ENCODE data around the gene THSD7B. TPM values are rescaled to one million over a fixed set of nuclear protein-coding genes. Genes with fewer than 3 reads are reported as not detected.

THSD7B gene
- total RNA-seq, 1 experiment from 2014 or later = under 0.01 TPM

GRCh38 chr2:137002896-137003295 lies 237.6 kb downstream of the THSD7B start:
- no peak for DNase-seq
- Histone ChIP-seq H3K4me1 (ENCODE audit: insufficient read depth, low read length) (no peaks in the 10 kb centered on the region), H3K9me3 (ENCODE audit: low read length) (no peaks in the 10 kb centered on the region), H3K9me2 (replicated peaks; ENCODE audit: low read length) (no peaks in the 10 kb centered on the region), H3K27me3 (ENCODE audit: low read length) (peaks cover 47% of the 10 kb centered on the region), H3K36me3 (ENCODE audit: low read depth, low read length) (no peaks in the 10 kb centered on the region), H3K27ac (ENCODE audit: low read length) (no peak overlapping the region), H3K9ac (ENCODE audit: low read length) (no peak overlapping the region), H2AFZ (ENCODE audit: low read length) (no peak overlapping the region), H3K4me3 (ENCODE audit: low read length) (no peak overlapping the region), H3K79me2 (ENCODE audit: low read length) (no peaks in the 10 kb centered on the region), H3K4me2 (ENCODE audit: low read length) (no peak overlapping the region), H4K20me1 (ENCODE audit: low read length) (no peaks in the 10 kb centered on the region), H3F3A (ENCODE audit: low read length, unreplicated experiment) (no peaks in the 10 kb centered on the region)
- intact Hi-C loops (cut with micrococcal nuclease) = no loop called here
- ATAC-seq = no peak
- no peak for TF ChIP-seq CTCF (conservative IDR thresholded peaks at IDR 0.05; ENCODE audit: low read depth, low read length)
- TF ChIP-seq EZH2phosphoT487 (IDR thresholded peaks at IDR 0.05; ENCODE audit: borderline replicate concordance, low read length) = no peak
- TF ChIP-seq EZH2 (IDR thresholded peaks at IDR 0.05; ENCODE audit: low read length, unreplicated experiment) = no peak
- POLR2A ChIA-PET (ENCODE audit: unreplicated experiment) = no interaction called here
- CTCF ChIA-PET = no interaction called here
- BruUV-seq (replicated peaks) = no TSS peak

GRCh38 chr2:137005210-137005609 lies 239.9 kb downstream of the THSD7B start:
- intact Hi-C loops (cut with micrococcal nuclease) = no loop called here
- no peak overlapping the region for H2AFZ ChIP-seq (ENCODE audit: low read length)
- no peaks in the 10 kb centered on the region for H3K36me3 ChIP-seq (ENCODE audit: low read depth, low read length)
- no peaks in the 10 kb centered on the region for H4K20me1 ChIP-seq (ENCODE audit: low read length)
- H3K27ac ChIP-seq (ENCODE audit: low read length) = no peak overlapping the region
- H3K9ac ChIP-seq (ENCODE audit: low read length) = no peak overlapping the region
- BruUV-seq (replicated peaks) = no TSS peak
- no peaks in the 10 kb centered on the region for H3K9me2 ChIP-seq (replicated peaks; ENCODE audit: low read length)
- peaks cover 33% of the 10 kb centered on the region for H3K27me3 ChIP-seq (ENCODE audit: low read length)
- no peaks in the 10 kb centered on the region for H3K4me1 ChIP-seq (ENCODE audit: insufficient read depth, low read length)
- H3K4me2 ChIP-seq (ENCODE audit: low read length) = no peak overlapping the region
- TF ChIP-seq EZH2 (IDR thresholded peaks at IDR 0.05; ENCODE audit: low read length, unreplicated experiment) = no peak
- TF ChIP-seq EZH2phosphoT487 (IDR thresholded peaks at IDR 0.05; ENCODE audit: borderline replicate concordance, low read length) = no peak
- no peak for TF ChIP-seq CTCF (conservative IDR thresholded peaks at IDR 0.05; ENCODE audit: low read depth, low read length)
- ChIA-PET CTCF (no interaction called here), POLR2A (ENCODE audit: unreplicated experiment) (no interaction called here)
- no peaks in the 10 kb centered on the region for H3F3A ChIP-seq (ENCODE audit: low read length, unreplicated experiment)
- DNase-seq (no peak), ATAC-seq (no peak)
- no peaks in the 10 kb centered on the region for H3K9me3 ChIP-seq (ENCODE audit: low read length)
- no peaks in the 10 kb centered on the region for H3K79me2 ChIP-seq (ENCODE audit: low read length)
- H3K4me3 ChIP-seq (ENCODE audit: low read length) = no peak overlapping the region

- peaks cover 23% of the 10 kb centered on the region; the same call in 1 of the 2 replicates for H3K27me3 ChIP-seq (ENCODE audit: low read length)
- no peaks in the 10 kb centered on the region for H3K9me2 ChIP-seq (replicated peaks; ENCODE audit: low read length)
- H4K20me1 ChIP-seq (ENCODE audit: low read length) = no peaks in the 10 kb centered on the region
- POLR2A ChIA-PET (ENCODE audit: unreplicated experiment) = no interaction called here
- H3K4me1 ChIP-seq (ENCODE audit: insufficient read depth, low read length) = no peaks in the 10 kb centered on the region
- intact Hi-C loops (cut with micrococcal nuclease) = no loop called here
- H3K36me3 ChIP-seq (ENCODE audit: low read depth, low read length) = no peaks in the 10 kb centered on the region
- H2AFZ ChIP-seq (ENCODE audit: low read length) = no peak overlapping the region
- CTCF ChIA-PET = no interaction called here
- no peak overlapping the region for H3K27ac ChIP-seq (ENCODE audit: low read length)
- H3K79me2 ChIP-seq (ENCODE audit: low read length) = no peaks in the 10 kb centered on the region
- H3F3A ChIP-seq (ENCODE audit: low read length, unreplicated experiment) = no peaks in the 10 kb centered on the region
- ATAC-seq = no peak
- BruUV-seq (replicated peaks) = no TSS peak
- no peak for TF ChIP-seq CTCF (conservative IDR thresholded peaks at IDR 0.05; ENCODE audit: low read depth, low read length)
- no peak for TF ChIP-seq EZH2phosphoT487 (IDR thresholded peaks at IDR 0.05; ENCODE audit: borderline replicate concordance, low read length)
- TF ChIP-seq EZH2 (IDR thresholded peaks at IDR 0.05; ENCODE audit: low read length, unreplicated experiment) = no peak
- DNase-seq = no peak
- no peaks in the 10 kb centered on the region for H3K9me3 ChIP-seq (ENCODE audit: low read length)
- H3K4me3 ChIP-seq (ENCODE audit: low read length) = no peak overlapping the region
- H3K9ac ChIP-seq (ENCODE audit: low read length) = no peak overlapping the region
- no peak overlapping the region for H3K4me2 ChIP-seq (ENCODE audit: low read length)
Measured at GRCh38 chr2:137007938-137008337, 242.6 kb downstream of the THSD7B start.

All from PC-3 (cell line).